ENCODE data around the gene DDR1. TPM values are rescaled to one million over a fixed set of nuclear protein-coding genes. Genes with fewer than 3 reads are reported as not detected.
"Not testable (repeated sequence)": the region's sequence is repeated elsewhere in the genome, so short reads cannot be mapped to it uniquely, and the experiment has no call there.

Gene DDR1
- total and polyA plus RNA-seq, 4 donors, result 143 to 452 (median 286) TPM

- no peaks in the 10 kb centered on the region for H3K9me3 ChIP-seq (ENCODE audit: control insufficient read depth, insufficient read depth, low read length)
- peaks cover 3% of the 10 kb centered on the region for H3K4me1 ChIP-seq (ENCODE audit: control insufficient read depth, insufficient read depth, low read length)
- WGBS (ENCODE audit: insufficient coverage), result 100% methylated on average over 1 of the region's 6 CpGs
- no peak overlapping the region for H3K27ac ChIP-seq (ENCODE audit: low read depth, low read length)
- no peak for DNase-seq (ENCODE audit: low read depth in 4 of 6, low spot score in 6 of 6)
- H3K4me3 ChIP-seq (ENCODE audit: low read depth, low read length), result no peak overlapping the region
- H3K36me3 ChIP-seq (ENCODE audit: control insufficient read depth, insufficient read depth, low read length), result no peaks in the 10 kb centered on the region
- no peaks in the 10 kb centered on the region for H3K27me3 ChIP-seq (ENCODE audit: control insufficient read depth, insufficient read depth, low read length)
These were observed 34.2 kb upstream of the DDR1 start for GRCh38 chr6:30849903-30850651.

- not testable (repeated sequence) for DNase-seq (ENCODE audit: low read depth in 4 of 6, low spot score in 6 of 6); H3K4me1 ChIP-seq (ENCODE audit: control insufficient read depth, insufficient read depth, low read length); H3K27me3 ChIP-seq (ENCODE audit: control insufficient read depth, insufficient read depth, low read length); H3K27ac ChIP-seq (ENCODE audit: low read depth, low read length); H3K4me3 ChIP-seq (ENCODE audit: low read depth, low read length); H3K36me3 ChIP-seq (ENCODE audit: control insufficient read depth, insufficient read depth, low read length); H3K9me3 ChIP-seq (ENCODE audit: control insufficient read depth, insufficient read depth, low read length)
- WGBS (ENCODE audit: insufficient coverage), result no CpG with 5 or more reads among the region's 2 CpGs
These were observed 31.9 kb upstream of the DDR1 start for GRCh38 chr6:30852459-30852858.

GRCh38 chr6:30854285-30855040, 29.9 kb upstream of the DDR1 start:
- H3K4me1 ChIP-seq (ENCODE audit: control insufficient read depth, insufficient read depth, low read length), result peaks cover 6% of the 10 kb centered on the region
- no peaks in the 10 kb centered on the region for H3K27me3 ChIP-seq (ENCODE audit: control insufficient read depth, insufficient read depth, low read length)
- H3K27ac ChIP-seq (ENCODE audit: low read depth, low read length), result no peak overlapping the region
- no peak for DNase-seq (ENCODE audit: low read depth in 4 of 6, low spot score in 6 of 6)
- 81% methylated on average over 3 of the region's 5 CpGs for WGBS (ENCODE audit: insufficient coverage)
- H3K4me3 ChIP-seq (ENCODE audit: low read depth, low read length), result no peak overlapping the region
- H3K9me3 ChIP-seq (ENCODE audit: control insufficient read depth, insufficient read depth, low read length), result no peaks in the 10 kb centered on the region
- H3K36me3 ChIP-seq (ENCODE audit: control insufficient read depth, insufficient read depth, low read length), result no peaks in the 10 kb centered on the region

- no peak for DNase-seq (ENCODE audit: low read depth in 4 of 6, low spot score in 6 of 6)
- Histone ChIP-seq H3K27me3 (ENCODE audit: control insufficient read depth, insufficient read depth, low read length) (no peaks in the 10 kb centered on the region), H3K36me3 (ENCODE audit: control insufficient read depth, insufficient read depth, low read length) (no peaks in the 10 kb centered on the region), H3K4me1 (ENCODE audit: control insufficient read depth, insufficient read depth, low read length) (peaks cover 6% of the 10 kb centered on the region), H3K4me3 (ENCODE audit: low read depth, low read length) (no peak overlapping the region), H3K27ac (ENCODE audit: low read depth, low read length) (no peak overlapping the region), H3K9me3 (ENCODE audit: control insufficient read depth, insufficient read depth, low read length) (peaks cover 3% of the 10 kb centered on the region)
- 63% methylated on average over 5 of the region's 6 CpGs for WGBS (ENCODE audit: insufficient coverage)
These were observed 28.8 kb upstream of the DDR1 start for GRCh38 chr6:30855429-30856075.

GRCh38 chr6:30857112-30857511, 27.2 kb upstream of the DDR1 start:
- H3K4me3 ChIP-seq (ENCODE audit: low read depth, low read length), result no peak overlapping the region
- WGBS (ENCODE audit: insufficient coverage), result 49% methylated on average over 3 of the region's 5 CpGs
- peaks cover 3% of the 10 kb centered on the region for H3K9me3 ChIP-seq (ENCODE audit: control insufficient read depth, insufficient read depth, low read length)
- peak overlapping the region; percentile 3 for H3K27ac ChIP-seq (ENCODE audit: low read depth, low read length)
- no peaks in the 10 kb centered on the region for H3K36me3 ChIP-seq (ENCODE audit: control insufficient read depth, insufficient read depth, low read length)
- DNase-seq (ENCODE audit: low read depth in 4 of 6, low spot score in 6 of 6), result no peak
- peaks cover 6% of the 10 kb centered on the region for H3K4me1 ChIP-seq (ENCODE audit: control insufficient read depth, insufficient read depth, low read length)
- H3K27me3 ChIP-seq (ENCODE audit: control insufficient read depth, insufficient read depth, low read length), result no peaks in the 10 kb centered on the region

- Histone ChIP-seq H3K9me3 (ENCODE audit: control insufficient read depth, insufficient read depth, low read length) (peaks cover 3% of the 10 kb centered on the region), H3K36me3 (ENCODE audit: control insufficient read depth, insufficient read depth, low read length) (no peaks in the 10 kb centered on the region), H3K27ac (ENCODE audit: low read depth, low read length) (peak overlapping the region; percentile 3), H3K27me3 (ENCODE audit: control insufficient read depth, insufficient read depth, low read length) (no peaks in the 10 kb centered on the region), H3K4me3 (ENCODE audit: low read depth, low read length) (no peak overlapping the region), H3K4me1 (ENCODE audit: control insufficient read depth, insufficient read depth, low read length) (peaks cover 6% of the 10 kb centered on the region)
- DNase-seq (ENCODE audit: low read depth in 4 of 6, low spot score in 6 of 6), result no peak
- no CpG with 5 or more reads among the region's 5 CpGs for WGBS (ENCODE audit: insufficient coverage)
These were observed 26.8 kb upstream of the DDR1 start for GRCh38 chr6:30857549-30857948.

GRCh38 chr6:30859726-30860125, 24.6 kb upstream of the DDR1 start:
- H3K4me3 ChIP-seq (ENCODE audit: low read depth, low read length); H3K4me1 ChIP-seq (ENCODE audit: control insufficient read depth, insufficient read depth, low read length); H3K27ac ChIP-seq (ENCODE audit: low read depth, low read length); H3K27me3 ChIP-seq (ENCODE audit: control insufficient read depth, insufficient read depth, low read length); DNase-seq (ENCODE audit: low read depth in 4 of 6, low spot score in 6 of 6); H3K9me3 ChIP-seq (ENCODE audit: control insufficient read depth, insufficient read depth, low read length); H3K36me3 ChIP-seq (ENCODE audit: control insufficient read depth, insufficient read depth, low read length): not testable (repeated sequence)
- WGBS (ENCODE audit: insufficient coverage), result 100% methylated on average over 4 of the region's 4 CpGs

- no peaks in the 10 kb centered on the region for H3K36me3 ChIP-seq (ENCODE audit: control insufficient read depth, insufficient read depth, low read length)
- H3K9me3 ChIP-seq (ENCODE audit: control insufficient read depth, insufficient read depth, low read length), result peaks cover 3% of the 10 kb centered on the region
- no peaks in the 10 kb centered on the region for H3K27me3 ChIP-seq (ENCODE audit: control insufficient read depth, insufficient read depth, low read length)
- no peak overlapping the region for H3K27ac ChIP-seq (ENCODE audit: low read depth, low read length)
- H3K4me1 ChIP-seq (ENCODE audit: control insufficient read depth, insufficient read depth, low read length), result peaks cover 6% of the 10 kb centered on the region
- H3K4me3 ChIP-seq (ENCODE audit: low read depth, low read length), result no peak overlapping the region
- DNase-seq (ENCODE audit: low read depth in 4 of 6, low spot score in 6 of 6), result no peak
- WGBS (ENCODE audit: insufficient coverage), result 73% methylated on average over 2 of the region's 3 CpGs
These were observed 22.9 kb upstream of the DDR1 start for GRCh38 chr6:30861257-30862048.

GRCh38 chr6:30862156-30862875, 22.0 kb upstream of the DDR1 start:
- H3K27ac ChIP-seq (ENCODE audit: low read depth, low read length), result no peak overlapping the region
- H3K4me1 ChIP-seq (ENCODE audit: control insufficient read depth, insufficient read depth, low read length), result no peaks in the 10 kb centered on the region
- H3K27me3 ChIP-seq (ENCODE audit: control insufficient read depth, insufficient read depth, low read length), result no peaks in the 10 kb centered on the region
- H3K4me3 ChIP-seq (ENCODE audit: low read depth, low read length), result no peak overlapping the region
- no peaks in the 10 kb centered on the region for H3K36me3 ChIP-seq (ENCODE audit: control insufficient read depth, insufficient read depth, low read length)
- no peak for DNase-seq (ENCODE audit: low read depth in 4 of 6, low spot score in 6 of 6)
- WGBS (ENCODE audit: insufficient coverage), result 85% methylated on average over 7 of the region's 10 CpGs
- H3K9me3 ChIP-seq (ENCODE audit: control insufficient read depth, insufficient read depth, low read length), result peaks cover 3% of the 10 kb centered on the region

All from spinal cord (tissue), 10 donors.